Astrocyte (in vitro differentiated cells and primary cell): ENCODE results near the gene FTMT. TPM values are rescaled to one million over a fixed set of nuclear protein-coding genes. Genes with fewer than 3 reads are reported as not detected.

Experiments used
- DNase-seq: peaks from one replicate; pipeline ENCODE4 v3.0.0-alpha.2; 2010; ENCODE audit warnings: low read depth
- FAIRE-seq: peaks from 2 replicates; lab custom pipeline; 2011; peaks lifted over from hg19 to GRCh38; lab: Jason Lieb, UNC
- H2AFZ ChIP-seq: 2 replicates; pipeline ENCODE4 v1.6.0; 2012; ENCODE audit warnings: low read depth, low read length, inconsistent platforms
- H3K27ac ChIP-seq: 2 replicates; pipeline ENCODE4 v1.5.1; 2011; ENCODE audit warnings: low read depth, low read length, inconsistent platforms
- H3K27me3 ChIP-seq: 2 replicates; pipeline ENCODE4 v1.6.0; 2011; ENCODE audit warnings: low read length, inconsistent platforms; ENCODE audit not compliant: insufficient read depth
- H3K36me3 ChIP-seq: 2 replicates; pipeline ENCODE4 v1.5.1; 2011; ENCODE audit warnings: low read length, inconsistent platforms; ENCODE audit not compliant: insufficient read depth
- H3K4me1 ChIP-seq: 2 replicates; pipeline ENCODE4 v1.5.1; 2011; ENCODE audit warnings: low read length, inconsistent platforms; ENCODE audit not compliant: insufficient read depth
- H3K4me2 ChIP-seq: 2 replicates; pipeline ENCODE4 v1.6.0; 2012; ENCODE audit warnings: low read length, inconsistent platforms
- H3K4me3 ChIP-seq: 2 replicates; pipeline ENCODE4 v1.5.1; 2011; ENCODE audit warnings: low read depth, mild to moderate bottlenecking, low read length, inconsistent platforms; ENCODE audit not compliant: insufficient read depth
- H3K79me2 ChIP-seq: 2 replicates; pipeline ENCODE4 v1.6.0; 2012; ENCODE audit warnings: mild to moderate bottlenecking, low read length, inconsistent platforms; ENCODE audit not compliant: insufficient read depth
- H3K9ac ChIP-seq: 2 replicates; pipeline ENCODE4 v1.6.0; 2012; ENCODE audit warnings: mild to moderate bottlenecking, low read length, inconsistent platforms
- H3K9me3 ChIP-seq: 2 replicates; pipeline ENCODE4 v1.5.1; 2012; ENCODE audit warnings: low read depth, mild to moderate bottlenecking, low read length, inconsistent platforms; ENCODE audit not compliant: insufficient read depth
- H4K20me1 ChIP-seq: 2 replicates; pipeline ENCODE4 v1.6.0; 2012; ENCODE audit warnings: low read length, inconsistent platforms; ENCODE audit not compliant: insufficient read depth
- H3K27ac Mint-ChIP-seq: one replicate; pipeline ENCODE4 v1.8.0; 2021; ENCODE audit warnings: mild to moderate bottlenecking, mixed read lengths; ENCODE audit not compliant: unreplicated experiment
- H3K27me3 Mint-ChIP-seq: one replicate; pipeline ENCODE4 v1.8.0; 2021; ENCODE audit warnings: low read depth, mixed read lengths; ENCODE audit not compliant: unreplicated experiment
- H3K36me3 Mint-ChIP-seq: one replicate; pipeline ENCODE4 v1.8.0; 2021; ENCODE audit warnings: low read depth, mixed read lengths; ENCODE audit not compliant: unreplicated experiment
- H3K4me1 Mint-ChIP-seq: one replicate; pipeline ENCODE4 v1.8.0; 2021; ENCODE audit warnings: low read depth, mixed read lengths; ENCODE audit not compliant: unreplicated experiment
- H3K4me3 Mint-ChIP-seq: one replicate; pipeline ENCODE4 v1.8.0; 2021; ENCODE audit warnings: mild to moderate bottlenecking, moderate library complexity, mixed read lengths; ENCODE audit not compliant: unreplicated experiment
- H3K9me3 Mint-ChIP-seq: one replicate; pipeline ENCODE4 v1.8.0; 2021; ENCODE audit warnings: mild to moderate bottlenecking, mixed read lengths; ENCODE audit not compliant: unreplicated experiment
- EZH2 ChIP-seq: IDR thresholded peaks from 2 replicates; pipeline ENCODE4 v1.6.1; 2012; ENCODE audit warnings: mild to moderate bottlenecking, low read length, inconsistent platforms; ENCODE audit not compliant: insufficient read depth
- total RNA-seq: library from RNA; stranded (reverse); gene quantifications from 2 replicates; pipeline ENCODE4 v1.2.1, GENCODE V29; 2021
- TF ChIP-seq, protein P1 (sequence below): IDR thresholded peaks from 2 replicates; pipeline ENCODE4 v1.5.1; 2011; ENCODE audit warnings: low read depth, mild to moderate bottlenecking, inconsistent platforms, low read length, moderate library complexity; ENCODE audit not compliant: insufficient read depth

The FTMT gene
- total RNA-seq, 1 donor from 2014 or later, result not detected

DNA sequence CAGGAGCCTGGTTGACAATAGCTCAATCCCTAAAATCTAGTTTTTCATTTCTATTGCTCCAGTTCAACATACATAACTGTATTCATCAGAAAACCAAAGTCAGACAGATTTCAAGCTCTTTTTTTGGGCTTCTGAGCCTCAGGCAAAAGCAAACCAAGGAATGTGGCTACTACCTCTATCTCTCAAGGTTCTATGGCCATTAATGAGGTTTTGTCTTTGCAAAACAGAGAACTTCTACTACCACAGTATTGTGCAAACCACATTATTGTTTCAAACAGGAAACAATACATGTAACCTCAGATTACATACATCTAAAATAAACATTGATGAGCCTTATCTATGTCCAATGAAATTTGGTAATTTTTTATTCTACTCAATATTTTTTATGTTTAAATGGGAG is 35.5 kb upstream of the FTMT start:
- DNase-seq (no peak), FAIRE-seq (no peak)
- Histone ChIP-seq H4K20me1 (no peaks in the 10 kb centered on the region), H2AFZ (no peak overlapping the region), H3K27me3 (no peaks in the 10 kb centered on the region), H3K9ac (no peak overlapping the region), H3K9me3 (no peaks in the 10 kb centered on the region), H3K4me1 (no peaks in the 10 kb centered on the region), H3K36me3 (no peaks in the 10 kb centered on the region), H3K79me2 (no peaks in the 10 kb centered on the region), H3K4me2 (no peak overlapping the region), H3K27ac (no peak overlapping the region), H3K4me3 (no peak overlapping the region)
- no peak overlapping the region for H3K4me3 Mint-ChIP-seq
- H3K9me3 Mint-ChIP-seq, result no peaks in the 10 kb centered on the region
- H3K4me1 Mint-ChIP-seq, result no peaks in the 10 kb centered on the region
- no peak for TF ChIP-seq EZH2
- TF ChIP-seq, protein P1, sequence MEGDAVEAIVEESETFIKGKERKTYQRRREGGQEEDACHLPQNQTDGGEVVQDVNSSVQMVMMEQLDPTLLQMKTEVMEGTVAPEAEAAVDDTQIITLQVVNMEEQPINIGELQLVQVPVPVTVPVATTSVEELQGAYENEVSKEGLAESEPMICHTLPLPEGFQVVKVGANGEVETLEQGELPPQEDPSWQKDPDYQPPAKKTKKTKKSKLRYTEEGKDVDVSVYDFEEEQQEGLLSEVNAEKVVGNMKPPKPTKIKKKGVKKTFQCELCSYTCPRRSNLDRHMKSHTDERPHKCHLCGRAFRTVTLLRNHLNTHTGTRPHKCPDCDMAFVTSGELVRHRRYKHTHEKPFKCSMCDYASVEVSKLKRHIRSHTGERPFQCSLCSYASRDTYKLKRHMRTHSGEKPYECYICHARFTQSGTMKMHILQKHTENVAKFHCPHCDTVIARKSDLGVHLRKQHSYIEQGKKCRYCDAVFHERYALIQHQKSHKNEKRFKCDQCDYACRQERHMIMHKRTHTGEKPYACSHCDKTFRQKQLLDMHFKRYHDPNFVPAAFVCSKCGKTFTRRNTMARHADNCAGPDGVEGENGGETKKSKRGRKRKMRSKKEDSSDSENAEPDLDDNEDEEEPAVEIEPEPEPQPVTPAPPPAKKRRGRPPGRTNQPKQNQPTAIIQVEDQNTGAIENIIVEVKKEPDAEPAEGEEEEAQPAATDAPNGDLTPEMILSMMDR, result no peak
- H3K27me3 Mint-ChIP-seq, result peaks cover 1% of the 10 kb centered on the region
- no peaks in the 10 kb centered on the region for H3K36me3 Mint-ChIP-seq
- no peak overlapping the region for H3K27ac Mint-ChIP-seq

DNA sequence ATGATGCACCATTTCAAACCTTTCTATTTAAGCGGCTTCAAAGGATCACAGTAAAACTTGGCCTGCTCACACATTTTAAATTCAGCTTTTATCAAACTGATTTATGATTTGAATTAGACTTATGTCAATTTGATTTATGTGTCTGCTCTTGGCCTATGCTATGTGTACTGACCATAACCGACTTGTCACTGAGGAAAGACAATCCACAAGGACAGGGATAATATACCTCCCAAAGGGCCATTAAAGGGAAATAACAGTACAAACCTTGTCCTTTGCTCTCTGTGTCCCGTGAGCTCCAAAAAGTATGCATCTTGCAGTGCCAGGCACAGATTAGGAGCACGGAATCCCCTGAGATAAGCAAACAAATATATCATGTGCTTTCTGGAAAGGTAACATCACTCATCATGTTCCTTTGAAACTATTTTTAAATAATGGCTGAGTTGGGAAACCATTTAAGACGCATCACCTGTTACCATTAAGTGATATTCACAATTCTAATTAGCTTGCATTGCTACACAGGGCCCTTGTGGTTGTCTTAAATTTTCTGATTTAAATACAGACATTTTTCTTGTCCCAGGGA is 31.9 kb upstream of the FTMT start:
- H3K27ac ChIP-seq, result no peak overlapping the region
- H3K9me3 ChIP-seq, result no peaks in the 10 kb centered on the region
- H3K9ac ChIP-seq, result no peak overlapping the region
- FAIRE-seq (no peak), DNase-seq (no peak)
- H3K36me3 ChIP-seq, result no peaks in the 10 kb centered on the region
- no peak overlapping the region for H3K4me2 ChIP-seq
- peaks cover 1% of the 10 kb centered on the region for H3K27me3 Mint-ChIP-seq
- no peaks in the 10 kb centered on the region for H3K4me1 Mint-ChIP-seq
- peaks cover 2% of the 10 kb centered on the region for H3K9me3 Mint-ChIP-seq
- H3K4me3 Mint-ChIP-seq, result no peak overlapping the region
- H3K27me3 ChIP-seq, result no peaks in the 10 kb centered on the region
- H3K36me3 Mint-ChIP-seq, result peaks cover 2% of the 10 kb centered on the region
- no peaks in the 10 kb centered on the region for H3K79me2 ChIP-seq
- no peaks in the 10 kb centered on the region for H4K20me1 ChIP-seq
- no peaks in the 10 kb centered on the region for H3K4me1 ChIP-seq
- H2AFZ ChIP-seq, result no peak overlapping the region
- no peak overlapping the region for H3K4me3 ChIP-seq
- TF ChIP-seq, protein P1, result no peak
- no peak for TF ChIP-seq EZH2
- no peak overlapping the region for H3K27ac Mint-ChIP-seq

DNA sequence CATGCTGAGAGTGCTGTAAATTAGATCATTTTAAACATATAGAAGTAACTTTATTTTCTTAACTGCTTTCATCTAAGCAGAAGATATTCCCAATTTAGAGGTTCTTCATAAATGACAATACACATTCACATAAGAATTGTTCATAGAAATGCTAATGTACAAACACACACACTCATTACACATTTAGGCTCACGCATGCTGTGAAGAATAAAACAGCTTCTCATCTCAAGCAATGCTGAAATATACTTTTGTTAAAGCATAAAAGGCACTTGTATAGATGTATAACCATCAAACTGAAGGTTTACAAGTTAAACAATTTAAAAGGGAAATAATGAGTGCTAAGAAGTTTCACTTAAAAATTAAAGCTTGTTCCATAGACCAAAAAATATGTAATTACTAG is 18.1 kb upstream of the FTMT start:
- Histone ChIP-seq H3K4me3 (no peak overlapping the region), H3K27me3 (no peaks in the 10 kb centered on the region), H3K36me3 (no peaks in the 10 kb centered on the region), H3K79me2 (no peaks in the 10 kb centered on the region), H4K20me1 (no peaks in the 10 kb centered on the region), H3K9ac (no peak overlapping the region), H3K27ac (no peak overlapping the region), H3K9me3 (no peaks in the 10 kb centered on the region), H3K4me2 (no peak overlapping the region), H2AFZ (no peak overlapping the region), H3K4me1 (no peaks in the 10 kb centered on the region)
- DNase-seq, result no peak
- H3K27ac Mint-ChIP-seq, result no peak overlapping the region
- no peaks in the 10 kb centered on the region for H3K36me3 Mint-ChIP-seq
- no peak overlapping the region for H3K4me3 Mint-ChIP-seq
- no peak for FAIRE-seq
- H3K4me1 Mint-ChIP-seq, result no peaks in the 10 kb centered on the region
- no peaks in the 10 kb centered on the region for H3K27me3 Mint-ChIP-seq
- TF ChIP-seq, protein P1, result no peak
- no peak for TF ChIP-seq EZH2
- peaks cover 4% of the 10 kb centered on the region for H3K9me3 Mint-ChIP-seq
